Mesodermal cell (in vitro differentiated cells): ENCODE results near the gene ARHGAP6.

Experiments used
- H3K27ac ChIP-seq: 2 replicates; pipeline ENCODE4 v1.7.0; 2013; ENCODE audit warnings: mild to moderate bottlenecking, low read depth, low read length, moderate library complexity; ENCODE audit not compliant: severe bottlenecking
- H3K36me3 ChIP-seq: 2 replicates; pipeline ENCODE4 v1.7.1; 2013; ENCODE audit warnings: mild to moderate bottlenecking, low read length, moderate library complexity; ENCODE audit not compliant: control insufficient read depth, insufficient read depth
- H3K4me1 ChIP-seq: one replicate; pipeline ENCODE4 v1.7.1; 2013; ENCODE audit warnings: mild to moderate bottlenecking, low read length; ENCODE audit not compliant: insufficient read depth, control insufficient read depth, poor library complexity, severe bottlenecking
- H3K4me3 ChIP-seq: 2 replicates; pipeline ENCODE4 v1.7.0; 2013; ENCODE audit warnings: low read length, control low read depth, mild to moderate bottlenecking; ENCODE audit not compliant: insufficient read depth, poor library complexity, severe bottlenecking; ENCODE audit errors: extremely low read depth
- H3K9me3 ChIP-seq: 2 replicates; pipeline ENCODE4 v1.7.1; 2013; ENCODE audit warnings: mild to moderate bottlenecking, low read length, moderate library complexity; ENCODE audit not compliant: control insufficient read depth
- WGBS, 2 experiments: methylation state at CpG; one replicate each; pipeline ENCODE4 v1.1.5; 2013; ENCODE audit warnings: missing lambda C conversion rate in 2 of 2; ENCODE audit not compliant: insufficient coverage in 2 of 2; 5-methylcytosine and 5-hydroxymethylcytosine counted together

ARHGAP6 gene

DNA sequence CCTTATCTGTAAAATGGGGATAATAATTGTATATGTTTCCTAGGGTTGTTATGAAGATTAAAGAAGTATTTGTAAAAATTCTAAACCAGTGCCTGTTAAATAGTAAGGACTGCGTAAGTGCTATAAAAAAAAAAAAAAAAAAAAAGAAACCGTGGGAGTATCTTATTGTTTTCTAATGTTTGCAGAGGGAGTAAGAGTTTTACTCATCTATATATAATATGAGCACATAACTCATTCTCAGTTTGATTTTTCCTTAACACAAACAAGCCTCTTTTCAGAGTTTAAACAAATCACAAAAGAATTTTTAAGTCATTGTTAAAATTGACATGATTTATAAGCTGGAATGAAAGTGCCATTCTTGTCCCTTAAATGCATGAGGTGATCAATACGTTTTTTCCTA lies 267.6 kb downstream of the ARHGAP6 start:
- Histone ChIP-seq H3K4me1 (no peaks in the 10 kb centered on the region), H3K9me3 (no peaks in the 10 kb centered on the region), H3K4me3 (no peak overlapping the region), H3K27ac (no peak overlapping the region), H3K36me3 (no peaks in the 10 kb centered on the region)
- no CpG with 5 or more reads among the region's 3 CpGs for WGBS, 2 experiments

DNA sequence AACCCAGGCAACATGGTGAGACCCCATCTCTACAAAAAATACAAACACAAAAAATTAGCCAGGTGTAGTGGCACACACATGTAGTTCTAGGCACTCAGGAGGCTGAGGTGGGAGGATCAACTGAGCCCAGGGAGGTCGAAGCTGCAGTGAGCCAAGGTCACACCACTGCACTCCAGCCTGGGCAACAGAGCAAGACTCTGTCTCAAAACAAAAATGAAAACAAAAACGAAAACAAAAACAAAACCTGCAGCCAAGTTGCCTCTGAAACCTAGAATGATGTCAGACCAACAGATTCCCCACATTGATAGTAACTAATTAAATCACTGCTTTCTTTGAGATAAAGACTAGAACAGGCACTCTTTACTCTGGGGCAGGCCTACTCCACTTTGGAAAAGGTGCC lies 268.0 kb downstream of the ARHGAP6 start:
- no peak overlapping the region for H3K4me3 ChIP-seq
- no peaks in the 10 kb centered on the region for H3K36me3 ChIP-seq
- H3K9me3 ChIP-seq: no peaks in the 10 kb centered on the region
- no peak overlapping the region for H3K27ac ChIP-seq
- H3K4me1 ChIP-seq: no peaks in the 10 kb centered on the region
- WGBS, 2 experiments: 100% methylated on average over 1 of the region's 2 CpGs; no CpG with 5 or more reads in 1 of the 2 experiments

DNA sequence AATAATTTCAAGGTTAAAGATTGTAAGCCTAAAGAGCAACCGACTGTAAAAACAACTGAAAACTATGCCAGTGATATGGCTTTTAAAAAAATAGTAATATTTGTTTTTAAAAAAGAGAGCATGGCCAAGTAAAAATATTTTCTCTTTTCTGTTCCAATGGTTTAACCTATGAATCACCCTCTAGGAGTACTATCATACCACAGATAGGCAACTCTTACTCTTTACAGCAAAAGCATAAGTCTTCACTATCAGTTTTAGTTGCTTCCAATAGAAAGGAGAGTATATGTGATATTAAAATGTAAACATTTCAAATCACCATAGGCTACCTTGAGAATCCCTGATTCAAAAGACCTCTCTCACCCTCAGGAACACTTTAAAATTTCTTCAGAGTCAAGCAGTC lies 269.9 kb downstream of the ARHGAP6 start:
- Histone ChIP-seq H3K4me3 (no peak overlapping the region), H3K4me1 (peaks cover 4% of the 10 kb centered on the region), H3K27ac (no peak overlapping the region), H3K9me3 (no peaks in the 10 kb centered on the region), H3K36me3 (no peaks in the 10 kb centered on the region)
- no CpG with 5 or more reads among the region's 1 CpG for WGBS, 2 experiments

DNA sequence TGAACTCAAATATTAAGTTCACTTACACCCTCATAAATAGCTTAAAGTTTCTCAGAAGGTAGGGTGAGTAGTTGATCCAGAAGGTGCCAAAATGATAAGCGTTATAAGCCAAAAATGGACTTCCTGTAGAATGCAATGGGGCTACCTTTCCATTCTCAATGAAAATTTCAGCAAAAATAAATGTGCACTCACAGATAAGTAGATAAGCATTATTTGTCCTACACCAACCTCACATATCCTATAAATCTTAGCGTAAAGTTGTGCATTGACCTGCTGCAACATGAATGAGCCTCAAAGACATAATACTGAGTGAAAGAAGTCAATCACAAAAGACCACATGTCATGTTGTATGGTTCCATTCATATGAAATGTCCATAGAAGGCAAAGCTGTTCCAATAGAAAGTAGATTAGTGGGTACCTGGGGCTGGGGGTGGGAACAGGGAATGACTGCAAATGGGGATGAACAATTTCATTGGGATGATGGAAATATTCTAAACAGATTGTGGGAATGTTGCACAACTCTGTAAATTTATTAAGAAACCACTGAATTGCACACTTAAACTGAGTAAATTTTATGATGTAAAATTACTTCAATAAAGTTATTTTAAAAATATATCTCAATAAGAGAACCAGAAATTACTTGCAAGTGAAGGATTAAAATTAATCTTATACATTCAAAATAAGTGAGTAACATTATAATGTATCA lies 271.6 kb downstream of the ARHGAP6 start:
- Histone ChIP-seq H3K4me3 (no peak overlapping the region), H3K27ac (no peak overlapping the region), H3K4me1 (peaks cover 4% of the 10 kb centered on the region), H3K9me3 (no peaks in the 10 kb centered on the region), H3K36me3 (no peaks in the 10 kb centered on the region)
- no CpG with 5 or more reads among the region's 2 CpGs for WGBS, 2 experiments

DNA sequence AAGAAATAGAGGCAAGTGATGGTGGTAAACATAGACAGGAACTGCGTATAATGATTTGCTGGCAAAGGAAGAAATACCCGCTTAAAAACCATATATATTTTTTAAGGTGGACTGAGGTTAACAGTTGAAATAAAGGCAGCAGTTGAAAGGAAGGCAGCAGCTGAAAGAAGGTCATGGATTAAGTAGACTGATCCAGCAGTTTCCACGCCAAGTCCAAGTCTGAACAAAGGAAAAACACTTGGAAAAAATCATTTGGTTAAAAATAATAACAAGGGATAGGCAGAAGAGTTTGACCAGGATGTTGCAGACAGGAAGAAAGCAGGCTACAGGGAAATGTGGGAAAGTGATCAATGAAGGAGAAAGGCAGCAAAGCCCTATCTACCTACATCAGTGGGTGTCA lies 278.9 kb downstream of the ARHGAP6 start:
- 60 to 100% methylated on average over 1 of the region's 3 CpGs for WGBS, 2 experiments
- H3K36me3 ChIP-seq: no peaks in the 10 kb centered on the region

DNA sequence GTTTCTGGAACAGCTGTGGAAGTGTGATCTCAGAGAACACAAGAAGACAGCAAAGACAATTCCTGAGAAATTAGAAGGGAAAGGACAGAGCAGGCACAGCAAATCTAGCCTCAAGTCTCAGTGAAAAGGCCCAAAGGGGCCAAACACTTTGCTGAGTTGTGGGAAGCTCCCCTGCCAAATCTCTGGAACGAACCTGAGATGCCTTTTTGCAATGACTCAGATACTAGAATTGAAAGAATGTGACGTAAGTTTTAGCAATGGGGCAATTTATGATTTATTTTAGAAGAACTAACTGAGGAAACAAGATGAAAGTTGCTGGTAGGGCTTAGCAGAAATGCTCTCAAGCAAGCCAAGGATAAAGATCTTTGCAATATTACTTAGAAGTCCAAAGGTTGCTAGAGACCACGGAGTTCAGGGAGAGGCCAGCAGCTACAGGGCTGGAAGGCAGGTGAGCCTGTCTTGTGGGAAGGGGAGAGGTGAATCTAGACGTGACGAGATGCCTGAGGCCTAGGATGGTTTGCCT lies 279.7 kb downstream of the ARHGAP6 start:
- 83 to 89% methylated on average over 1 to 3 of the region's 5 CpGs for WGBS, 2 experiments
- H3K4me3 ChIP-seq: no peak overlapping the region
- H3K4me1 ChIP-seq: no peaks in the 10 kb centered on the region
- H3K9me3 ChIP-seq: no peaks in the 10 kb centered on the region
- H3K27ac ChIP-seq: no peak overlapping the region
- H3K36me3 ChIP-seq: no peaks in the 10 kb centered on the region

More for the DNA sequence above, 278.9 kb downstream of the ARHGAP6 start:
- H3K27ac ChIP-seq: no peak overlapping the region
- H3K9me3 ChIP-seq: no peaks in the 10 kb centered on the region
- H3K4me3 ChIP-seq: no peak overlapping the region
- peaks cover 2% of the 10 kb centered on the region for H3K4me1 ChIP-seq

DNA sequence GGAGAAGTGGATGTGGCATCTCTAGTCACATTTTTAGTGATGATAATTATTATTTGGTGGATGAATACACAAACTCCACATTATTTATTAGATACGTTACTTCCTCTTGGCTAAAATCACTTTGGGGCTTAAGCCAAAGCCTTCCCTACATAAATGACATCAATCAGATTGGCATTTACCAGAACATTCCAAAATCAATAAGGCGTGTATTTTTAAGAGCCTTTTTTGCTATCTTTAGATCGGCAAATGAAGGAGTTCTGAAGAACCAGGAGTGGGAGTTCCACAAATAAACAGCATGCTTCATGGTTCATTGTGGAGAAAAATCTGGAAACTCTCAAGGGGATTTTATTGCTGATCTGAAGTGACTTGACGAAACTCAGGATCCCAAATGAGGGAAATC lies 282.8 kb downstream of the ARHGAP6 start:
- WGBS, 2 experiments: 80 to 100% methylated on average over 1 of the region's 4 CpGs
- Histone ChIP-seq H3K9me3 (no peaks in the 10 kb centered on the region), H3K4me3 (no peak overlapping the region), H3K36me3 (no peaks in the 10 kb centered on the region), H3K27ac (peak overlapping the region; percentile 16), H3K4me1 (no peaks in the 10 kb centered on the region)

DNA sequence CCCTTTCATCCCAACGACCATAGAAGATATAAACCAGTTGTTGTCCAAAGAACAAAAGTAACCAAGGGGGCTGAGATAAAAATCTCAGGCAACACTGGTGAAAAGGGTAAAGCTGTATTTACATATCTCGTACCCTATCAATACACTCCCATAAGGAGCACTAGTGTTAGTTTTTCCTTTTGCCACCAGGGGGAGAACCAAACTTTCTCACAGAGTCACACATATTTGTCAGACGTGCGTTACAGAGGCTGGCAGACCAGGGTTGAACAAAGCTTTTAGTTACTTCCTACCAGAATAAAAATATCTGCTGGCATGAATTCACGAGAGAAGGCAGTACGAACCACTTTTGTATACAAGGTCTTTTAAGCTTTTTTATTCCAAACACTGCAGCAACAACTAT lies 284.3 kb downstream of the ARHGAP6 start:
- Histone ChIP-seq H3K27ac (no peak overlapping the region), H3K4me3 (no peak overlapping the region), H3K9me3 (no peaks in the 10 kb centered on the region), H3K36me3 (no peaks in the 10 kb centered on the region), H3K4me1 (no peaks in the 10 kb centered on the region)
- 20% methylated on average over 1 of the region's 6 CpGs; no CpG with 5 or more reads in 1 of the 2 experiments for WGBS, 2 experiments

DNA sequence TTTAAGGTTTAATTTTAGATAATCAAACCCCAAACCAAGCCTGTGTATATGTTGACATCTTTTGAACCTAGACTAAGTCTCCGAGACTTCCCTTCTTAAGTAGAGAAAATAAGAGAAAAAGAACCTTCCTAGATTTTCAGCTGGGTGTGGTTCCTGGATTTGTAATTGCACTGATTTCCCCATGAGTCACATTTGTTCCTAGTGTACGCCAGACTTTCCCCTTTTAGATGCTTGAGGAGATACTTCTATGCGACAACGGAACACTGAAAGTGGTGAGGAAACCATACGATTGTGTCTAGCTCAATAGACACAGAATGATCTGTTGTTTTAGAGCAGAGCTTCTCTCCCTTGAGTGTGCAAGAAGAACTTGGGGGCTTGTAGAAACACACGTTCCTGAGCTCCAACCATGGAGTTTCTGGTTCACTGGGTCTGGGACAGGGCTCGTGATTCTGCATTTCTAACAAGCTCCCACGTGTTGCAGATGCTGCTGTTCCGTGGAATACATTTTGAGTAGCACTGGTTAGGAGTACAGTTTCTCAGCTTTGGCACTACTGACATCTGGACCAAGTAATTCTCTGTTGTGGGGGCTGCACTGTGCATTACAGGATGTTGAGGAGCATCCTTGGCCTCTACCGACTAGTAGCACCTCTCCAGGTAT lies 285.4 kb downstream of the ARHGAP6 start:
- no peak overlapping the region for H3K4me3 ChIP-seq
- no peaks in the 10 kb centered on the region for H3K4me1 ChIP-seq
- WGBS, 2 experiments: 94 to 100% methylated on average over 3 to 5 of the region's 10 CpGs
- no peaks in the 10 kb centered on the region for H3K36me3 ChIP-seq
- H3K9me3 ChIP-seq: no peaks in the 10 kb centered on the region
- no peak overlapping the region for H3K27ac ChIP-seq

DNA sequence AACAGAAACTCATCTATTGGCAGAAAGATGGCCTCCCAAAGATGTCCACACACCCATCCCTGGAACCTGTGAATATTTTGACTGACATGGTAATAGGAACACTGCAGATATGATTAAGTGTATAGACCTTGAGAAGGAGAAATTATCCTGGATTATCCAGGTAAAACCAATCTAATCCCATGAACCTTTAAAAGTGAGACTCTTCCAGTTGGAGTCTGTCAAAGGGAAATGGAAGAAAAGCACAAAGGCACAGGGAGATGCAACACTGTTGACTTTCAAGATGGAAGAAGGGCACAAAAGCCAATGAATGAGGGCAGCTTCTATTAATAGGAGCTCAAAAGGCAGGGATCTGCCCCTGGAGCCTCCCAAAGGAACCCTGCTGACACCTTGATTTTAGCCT lies 289.6 kb downstream of the ARHGAP6 start:
- Histone ChIP-seq H3K27ac (no peak overlapping the region), H3K4me1 (peaks cover 6% of the 10 kb centered on the region), H3K9me3 (no peaks in the 10 kb centered on the region), H3K36me3 (no peaks in the 10 kb centered on the region), H3K4me3 (no peak overlapping the region)

DNA sequence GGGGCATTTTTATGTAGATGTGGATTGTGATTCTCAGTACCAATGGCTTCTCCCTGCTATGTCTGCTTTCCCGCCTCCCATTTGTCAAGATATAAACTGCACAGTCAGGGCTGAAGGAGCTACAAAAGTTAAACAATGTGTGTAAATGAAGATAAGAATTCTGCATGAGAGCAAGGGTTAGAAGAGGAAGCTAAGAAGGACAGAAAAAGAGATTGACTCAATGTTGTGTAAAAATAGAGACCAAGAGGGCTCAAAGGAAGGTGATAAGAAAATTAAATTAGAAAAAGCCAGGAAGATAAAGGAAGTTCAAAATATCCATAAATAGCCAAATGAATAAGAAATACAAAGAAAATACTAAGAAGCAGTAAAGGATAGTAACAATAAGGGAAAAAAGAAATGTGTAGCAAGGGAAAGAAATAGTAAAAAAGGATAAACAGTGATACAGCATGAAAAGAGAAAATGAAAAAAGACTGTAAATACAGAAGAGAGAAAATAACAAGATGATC lies 290.1 kb downstream of the ARHGAP6 start:
- Histone ChIP-seq H3K4me1 (peaks cover 6% of the 10 kb centered on the region), H3K9me3 (no peaks in the 10 kb centered on the region), H3K36me3 (no peaks in the 10 kb centered on the region), H3K4me3 (no peak overlapping the region), H3K27ac (peak overlapping the region; percentile 6)
- WGBS, 2 experiments: no CpG with 5 or more reads among the region's 1 CpG
